IPS DF 6.9 (cell line): ENCODE data around the gene PROM1.

Experiments used
- DNase-seq: peaks from one replicate; pipeline ENCODE4 v3.0.0-alpha.2; 2013; ENCODE audit warnings: low read depth, low spot score
- H3K27ac ChIP-seq: one replicate; pipeline ENCODE4 v1.5.1; 2013; ENCODE audit warnings: low read length, control low read depth
- H3K27me3 ChIP-seq: 2 replicates; pipeline ENCODE4 v1.6.1; 2013; ENCODE audit warnings: mild to moderate bottlenecking, low read length; ENCODE audit not compliant: control insufficient read depth, insufficient read depth
- H3K36me3 ChIP-seq: 2 replicates; pipeline ENCODE4 v1.6.1; 2013; ENCODE audit warnings: low read length; ENCODE audit not compliant: control insufficient read depth, insufficient read depth
- H3K4me1 ChIP-seq: 2 replicates; pipeline ENCODE4 v1.6.1; 2013; ENCODE audit warnings: low read length; ENCODE audit not compliant: control insufficient read depth, insufficient read depth
- H3K4me3 ChIP-seq: 2 replicates; pipeline ENCODE4 v1.5.1; 2013; ENCODE audit warnings: mild to moderate bottlenecking, low read length
- H3K9me3 ChIP-seq: 2 replicates; pipeline ENCODE4 v1.6.1; 2013; ENCODE audit warnings: low read length, inconsistent platforms; ENCODE audit not compliant: control insufficient read depth, insufficient read depth
- WGBS: extraction: QIAGEN DNeasy Blood & Tissue Kit; methylation state at CpG from one replicate; pipeline ENCODE4 v1.1.7; 2013; ENCODE audit warnings: mixed read lengths, missing lambda C conversion rate; ENCODE audit not compliant: insufficient read length, insufficient coverage; 5-methylcytosine and 5-hydroxymethylcytosine counted together

Gene PROM1

DNA sequence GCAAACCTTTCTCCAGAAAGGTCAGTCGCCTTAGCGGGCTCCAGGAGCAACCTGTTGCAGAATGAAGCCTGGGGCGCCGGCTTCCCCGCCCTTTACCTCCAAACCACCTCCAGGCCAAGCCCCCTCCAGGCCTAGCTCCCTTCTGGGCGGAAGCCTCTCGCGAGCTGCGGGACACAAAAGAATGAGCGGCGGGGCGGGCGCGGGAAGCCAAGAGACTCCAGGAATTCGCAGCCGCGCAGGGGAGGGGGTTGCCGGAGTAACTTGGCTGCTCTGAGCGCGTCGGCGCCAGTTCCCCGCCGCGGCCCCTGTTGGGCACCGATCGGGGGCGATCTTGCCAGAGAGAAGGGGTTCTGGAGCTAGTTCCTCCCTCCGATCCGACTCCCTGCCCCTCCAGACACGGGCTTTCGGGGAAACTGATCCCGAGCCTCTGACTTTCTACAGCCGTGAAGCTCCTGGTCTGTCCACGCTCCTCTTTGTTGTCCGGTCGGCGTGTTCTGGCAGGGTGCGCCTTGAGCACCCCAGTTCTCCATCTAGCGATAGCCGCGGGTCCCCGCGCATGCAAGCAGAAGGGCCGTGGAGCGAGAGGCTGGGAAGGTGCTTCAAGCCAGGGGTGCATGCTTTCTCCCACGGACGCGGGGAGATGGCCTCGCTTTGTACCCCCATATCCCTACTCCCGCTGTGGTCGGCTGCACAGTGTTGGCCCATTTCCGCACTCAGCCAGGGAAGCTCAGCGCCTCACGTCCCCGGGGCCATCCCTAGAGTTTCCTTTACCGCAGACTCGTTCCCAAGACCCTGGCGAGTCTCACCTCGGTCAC is 1.2 kb downstream of the PROM1 start:
- Histone ChIP-seq H3K36me3 (0 out of 2 replicates have a peak, but pooled peaks cover 2% of the 10 kb centered on the region), H3K4me3 (peak overlapping the region; percentile 77), H3K9me3 (no peaks in the 10 kb centered on the region), H3K27ac (no peak overlapping the region), H3K4me1 (peaks cover 3% of the 10 kb centered on the region; the same call in 1 of the 2 replicates), H3K27me3 (no peaks in the 10 kb centered on the region; the same call in 1 of the 2 replicates)
- no CpG with 5 or more reads among the region's 60 CpGs for WGBS
- peak; percentile 47 for DNase-seq

GRCh38 chr4:16082041-16082425 is 1.8 kb downstream of the PROM1 start:
- Histone ChIP-seq H3K27me3 (no peaks in the 10 kb centered on the region; the same call in 1 of the 2 replicates), H3K27ac (no peak overlapping the region), H3K36me3 (0 out of 2 replicates have a peak, but pooled peaks cover 2% of the 10 kb centered on the region), H3K4me3 (peak overlapping the region; percentile 77; the same call in 1 of the 2 replicates), H3K4me1 (peaks cover 3% of the 10 kb centered on the region; the same call in 1 of the 2 replicates), H3K9me3 (no peaks in the 10 kb centered on the region)
- WGBS = no CpG with 5 or more reads among the region's 17 CpGs
- no peak for DNase-seq

DNA sequence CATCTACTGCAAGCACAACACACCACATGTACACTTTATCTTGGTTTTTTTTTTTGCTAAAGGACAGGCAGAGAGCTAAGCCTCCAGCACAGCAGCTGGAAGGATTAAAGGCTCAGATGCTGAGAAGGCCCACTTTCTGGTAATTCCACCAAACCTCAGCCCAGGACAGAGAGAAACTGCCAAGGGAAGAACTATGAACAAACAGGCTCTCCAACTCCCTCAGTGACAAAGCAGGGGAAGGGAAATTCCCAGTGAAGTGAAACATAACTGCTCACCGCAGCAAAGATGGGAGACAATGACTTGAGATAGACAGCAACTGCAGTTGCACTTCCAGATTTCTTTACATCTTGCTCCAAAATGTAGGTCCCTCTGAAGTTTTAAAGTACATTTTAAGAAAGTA is 4.8 kb downstream of the PROM1 start:
- H3K36me3 ChIP-seq = peaks cover 4% of the 10 kb centered on the region; the same call in 1 of the 2 replicates

GRCh38 chr4:16078195-16078760 is 5.5 kb downstream of the PROM1 start:
- Histone ChIP-seq H3K4me3 (no peak overlapping the region), H3K27me3 (no peaks in the 10 kb centered on the region), H3K9me3 (no peaks in the 10 kb centered on the region), H3K27ac (no peak overlapping the region), H3K4me1 (peaks cover 3% of the 10 kb centered on the region; the same call in 1 of the 2 replicates), H3K36me3 (peaks cover 4% of the 10 kb centered on the region; the same call in 1 of the 2 replicates)
- no CpG with 5 or more reads among the region's 4 CpGs for WGBS
- no peak for DNase-seq

More for the DNA sequence above, 4.8 kb downstream of the PROM1 start:
- Histone ChIP-seq H3K27me3 (no peaks in the 10 kb centered on the region), H3K4me1 (peaks cover 3% of the 10 kb centered on the region; the same call in 1 of the 2 replicates), H3K9me3 (no peaks in the 10 kb centered on the region), H3K27ac (no peak overlapping the region), H3K4me3 (no peak overlapping the region)
- no CpG with 5 or more reads among the region's 1 CpG for WGBS
- DNase-seq = no peak

DNA sequence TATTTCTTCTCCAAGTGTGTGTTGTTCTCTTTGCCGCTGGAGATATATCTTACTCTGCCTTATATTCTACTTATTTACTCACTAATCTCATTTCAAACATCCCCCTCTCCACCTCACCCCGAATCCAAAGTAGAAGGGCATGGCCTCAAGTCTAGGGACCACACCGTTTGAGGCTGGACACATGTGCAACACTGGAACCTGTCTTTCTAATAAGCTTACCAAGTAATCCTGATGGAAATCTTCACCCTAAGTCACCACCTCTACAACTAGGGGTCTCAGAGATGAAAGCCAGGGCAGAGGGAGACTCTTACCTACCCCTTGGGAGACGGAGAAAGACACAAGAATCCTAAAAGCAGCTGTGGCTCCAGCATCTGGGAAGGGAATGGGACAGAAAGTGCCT is 6.0 kb downstream of the PROM1 start:
- Histone ChIP-seq H3K4me3 (no peak overlapping the region), H3K36me3 (peaks cover 4% of the 10 kb centered on the region; the same call in 1 of the 2 replicates), H3K4me1 (peaks cover 2% of the 10 kb centered on the region; the same call in 1 of the 2 replicates), H3K27me3 (no peaks in the 10 kb centered on the region), H3K27ac (no peak overlapping the region), H3K9me3 (no peaks in the 10 kb centered on the region)
- no peak for DNase-seq
- 100% methylated on average over 1 of the region's 4 CpGs for WGBS

- Histone ChIP-seq H3K27me3 (no peaks in the 10 kb centered on the region), H3K27ac (no peak overlapping the region), H3K36me3 (peaks cover 4% of the 10 kb centered on the region; the same call in 1 of the 2 replicates), H3K4me1 (peaks cover 4% of the 10 kb centered on the region), H3K9me3 (no peaks in the 10 kb centered on the region), H3K4me3 (no peak overlapping the region)
- no CpG with 5 or more reads among the region's 8 CpGs for WGBS
- DNase-seq = no peak
Observed at GRCh38 chr4:16075975-16076757, 7.7 kb downstream of the PROM1 start.

- DNase-seq = no peak
- peaks cover 6% of the 10 kb centered on the region for H3K4me1 ChIP-seq
- no peak overlapping the region for H3K27ac ChIP-seq
- H3K4me3 ChIP-seq = no peak overlapping the region
- WGBS = no CpG with 5 or more reads among the region's 3 CpGs
- no peaks in the 10 kb centered on the region for H3K27me3 ChIP-seq
- peaks cover 4% of the 10 kb centered on the region; the same call in 1 of the 2 replicates for H3K36me3 ChIP-seq
- H3K9me3 ChIP-seq = no peaks in the 10 kb centered on the region
Observed at GRCh38 chr4:16075061-16075460, 8.8 kb downstream of the PROM1 start.

DNA sequence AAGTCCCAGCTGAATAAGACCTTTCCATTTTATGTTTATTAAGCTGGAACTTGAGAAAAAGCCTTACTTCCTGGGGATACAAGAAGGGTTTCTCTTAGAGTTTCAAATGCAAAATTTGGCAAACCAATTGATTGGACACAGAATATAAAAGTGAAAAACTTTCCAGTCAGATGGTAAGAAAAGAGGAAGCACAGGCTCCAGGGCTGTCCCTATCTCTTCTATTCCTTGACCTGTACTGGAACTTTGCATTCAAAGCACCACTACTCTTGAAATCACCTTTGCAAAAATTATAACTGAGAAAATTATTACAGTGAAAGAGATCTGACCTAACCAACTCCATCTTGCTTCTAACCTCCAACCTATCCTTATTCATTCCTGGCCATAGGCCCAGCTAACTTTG is 11.7 kb downstream of the PROM1 start:
- H3K36me3 ChIP-seq = peaks cover 2% of the 10 kb centered on the region; the same call in 1 of the 2 replicates
- no peak overlapping the region for H3K4me3 ChIP-seq
- H3K27me3 ChIP-seq = no peaks in the 10 kb centered on the region
- H3K27ac ChIP-seq = no peak overlapping the region
- no peaks in the 10 kb centered on the region for H3K9me3 ChIP-seq
- peaks cover 5% of the 10 kb centered on the region for H3K4me1 ChIP-seq
- DNase-seq = no peak

GRCh38 chr4:16070203-16070602 is 13.6 kb downstream of the PROM1 start:
- no peak for DNase-seq
- no peak overlapping the region for H3K27ac ChIP-seq

GRCh38 chr4:16067515-16067914 is 16.3 kb downstream of the PROM1 start:
- no CpG with 5 or more reads among the region's 12 CpGs for WGBS
- Histone ChIP-seq H3K4me3 (no peak overlapping the region), H3K9me3 (no peaks in the 10 kb centered on the region), H3K4me1 (peaks cover 5% of the 10 kb centered on the region), H3K36me3 (0 out of 2 replicates have a peak, but pooled peaks cover 5% of the 10 kb centered on the region), H3K27me3 (no peaks in the 10 kb centered on the region), H3K27ac (no peak overlapping the region)
- no peak for DNase-seq

More at GRCh38 chr4:16070203-16070602, 13.6 kb downstream of the PROM1 start:
- no peaks in the 10 kb centered on the region for H3K27me3 ChIP-seq
- H3K9me3 ChIP-seq = no peaks in the 10 kb centered on the region
- WGBS = no CpG with 5 or more reads among the region's 3 CpGs
- no peak overlapping the region for H3K4me3 ChIP-seq
- peaks cover 5% of the 10 kb centered on the region; the same call in 1 of the 2 replicates for H3K36me3 ChIP-seq
- H3K4me1 ChIP-seq = peaks cover 5% of the 10 kb centered on the region
